PC-3 (cell line): ENCODE measurements around the gene AGPAT3. TPM values are rescaled to one million over a fixed set of nuclear protein-coding genes. Genes with fewer than 3 reads are reported as not detected.
"Not testable (repeated sequence)": the region's sequence is repeated elsewhere in the genome, so short reads cannot be mapped to it uniquely, and the experiment has no call there.

ENCODE experiments used
- ATAC-seq: fragments of 200-7000 bp; cut with Tn5 transposase; 2 replicates; pipeline ENCODE4 v1.9.1; 2020; ENCODE audit warnings: mild to moderate bottlenecking, moderate library complexity
- BruUV-seq: library from RNA; stranded (reverse); fragments of 400-500 nt; replicated peaks from 2 replicates; lab custom pipeline; 2021; lab: Mats Ljungman, UMichigan
- CTCF ChIA-PET: fragments of 300-600 bp; sonication (Branson Sonifier 250); formaldehyde crosslinking; loops from one replicate; lab custom pipeline; 2022; ENCODE audit warnings: antibody characterized with exemption; lab: Charles Lee
- POLR2A ChIA-PET: fragments of 300-600 bp; sonication (Branson Sonifier 250); formaldehyde crosslinking; loops from one replicate; lab custom pipeline; 2022; ENCODE audit warnings: antibody characterized with exemption; ENCODE audit not compliant: unreplicated experiment; lab: Charles Lee
- DNase-seq: peaks from one replicate; pipeline ENCODE4 v3.0.0-alpha.2; 2015
- H2AFZ ChIP-seq: fragments of 300-600 bp; sonication (generic); 2 replicates; pipeline ENCODE4 v1.6.0; 2016; ENCODE audit warnings: antibody characterized with exemption, low read length
- H3F3A ChIP-seq: fragments of 300-600 bp; sonication (generic); one replicate; pipeline ENCODE4 v1.6.0; 2017; ENCODE audit warnings: antibody characterized with exemption, low read length, control low read depth, mild to moderate bottlenecking; ENCODE audit not compliant: unreplicated experiment
- H3K27ac ChIP-seq: fragments of 300-600 bp; sonication (generic); 2 replicates; pipeline ENCODE4 v1.5.1; 2016; ENCODE audit warnings: mild to moderate bottlenecking, low read length
- H3K27me3 ChIP-seq: fragments of 300-600 bp; sonication (generic); 2 replicates; pipeline ENCODE4 v1.6.1; 2016; ENCODE audit warnings: low read length, mixed read lengths
- H3K36me3 ChIP-seq: fragments of 300-600 bp; sonication (generic); 2 replicates; pipeline ENCODE4 v1.6.1; 2016; ENCODE audit warnings: low read depth, mixed run types, low read length, mixed read lengths
- H3K4me1 ChIP-seq: fragments of 300-600 bp; sonication (generic); 2 replicates; pipeline ENCODE4 v1.5.1; 2016; ENCODE audit warnings: low read length; ENCODE audit not compliant: insufficient read depth
- H3K4me2 ChIP-seq: fragments of 300-600 bp; sonication (generic); 2 replicates; pipeline ENCODE4 v1.6.0; 2016; ENCODE audit warnings: low read length
- H3K4me3 ChIP-seq: fragments of 300-600 bp; sonication (generic); 2 replicates; pipeline ENCODE4 v1.5.1; 2016; ENCODE audit warnings: mild to moderate bottlenecking, low read length, mixed read lengths
- H3K79me2 ChIP-seq: fragments of 300-600 bp; sonication (generic); 2 replicates; pipeline ENCODE4 v1.6.1; 2017; ENCODE audit warnings: low read length, mixed read lengths
- H3K9ac ChIP-seq: fragments of 300-600 bp; sonication (generic); 2 replicates; pipeline ENCODE4 v1.6.0; 2016; ENCODE audit warnings: mild to moderate bottlenecking, low read length
- H3K9me2 ChIP-seq: fragments of 300-600 bp; sonication (generic); replicated peaks from 2 replicates; pipeline ENCODE4 v1.6.1; 2016; ENCODE audit warnings: mixed run types, low read length, mixed read lengths
- H3K9me3 ChIP-seq: fragments of 300-600 bp; sonication (generic); 2 replicates; pipeline ENCODE4 v1.6.1; 2016; ENCODE audit warnings: low read length, mixed read lengths
- H4K20me1 ChIP-seq: fragments of 300-600 bp; sonication (generic); 2 replicates; pipeline ENCODE4 v1.6.1; 2016; ENCODE audit warnings: low read length, mixed read lengths
- CTCF ChIP-seq: fragments of 300-600 bp; sonication (generic); conservative IDR thresholded peaks from 2 replicates; pipeline ENCODE4 v1.5.1; 2017; ENCODE audit warnings: antibody characterized with exemption, low read depth, mild to moderate bottlenecking, low read length
- EZH2 ChIP-seq: fragments of 300-600 bp; sonication (generic); IDR thresholded peaks from one replicate; pipeline ENCODE4 v1.6.1; 2017; ENCODE audit warnings: antibody characterized with exemption, mild to moderate bottlenecking, low read length; ENCODE audit not compliant: unreplicated experiment
- EZH2phosphoT487 ChIP-seq: fragments of 300-600 bp; sonication (generic); IDR thresholded peaks from 2 replicates; pipeline ENCODE4 v1.6.1; 2018; ENCODE audit warnings: mild to moderate bottlenecking, antibody characterized with exemption, low read length, borderline replicate concordance
- intact Hi-C: fragments of 100-400 bp; cut with micrococcal nuclease; formaldehyde crosslinking; loops from 2 replicates; pipeline ENCODE4 v1.9.0; 2023
- total RNA-seq: library from RNA; depleted of rRNA; stranded (reverse); fragments of >200 nt; gene quantifications from 2 replicates; pipeline ENCODE4 v1.2.3, GENCODE V29; 2014

Gene AGPAT3
- total RNA-seq, 1 experiment from 2014 or later = 76.1 TPM

DNA sequence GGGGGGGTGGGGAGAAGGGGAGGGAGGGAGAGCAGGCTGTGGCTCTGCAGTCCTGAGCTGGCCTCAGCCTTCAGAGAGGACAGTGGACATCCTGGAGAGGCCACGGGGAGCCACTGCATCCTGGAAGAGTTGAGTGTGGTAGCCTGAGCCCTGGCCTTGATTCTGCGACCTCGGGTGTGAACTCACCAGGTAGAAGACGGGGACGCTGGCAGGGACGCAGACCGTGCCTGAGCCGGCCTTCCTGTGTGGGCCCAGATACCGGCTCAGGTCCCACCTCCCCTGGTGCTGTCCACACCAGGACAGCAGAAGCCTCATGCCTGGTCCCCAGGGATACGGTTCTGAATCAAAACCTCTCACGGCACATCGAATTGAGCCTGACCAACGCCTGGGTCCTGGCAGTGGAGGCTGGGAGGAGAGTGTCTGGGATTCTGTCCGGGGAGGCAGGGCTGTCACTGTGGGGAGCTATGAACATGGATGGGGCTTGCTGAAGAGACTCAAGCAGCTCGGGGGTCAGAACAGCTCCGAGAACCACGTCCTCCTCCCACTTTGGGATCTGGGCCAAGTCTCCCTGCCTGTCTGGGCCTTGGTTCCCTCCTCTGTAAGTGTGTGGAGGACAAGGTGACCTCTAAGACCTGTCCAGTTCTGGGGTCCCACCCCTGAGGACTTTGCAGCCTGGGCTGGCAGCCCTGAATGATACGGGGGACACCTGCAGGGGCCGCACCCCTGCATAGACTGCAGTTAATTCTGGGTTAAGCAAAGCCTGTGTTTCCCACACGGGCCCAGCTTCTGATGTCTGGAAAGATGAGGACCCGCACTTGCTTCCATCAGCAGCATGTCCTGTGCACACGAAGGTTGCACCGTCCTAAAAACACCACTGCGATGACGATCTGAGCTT is 45.3 kb upstream of the AGPAT3 start:
- ChIA-PET POLR2A (no interaction called here), CTCF (no interaction called here)
- no TSS peak for BruUV-seq
- ATAC-seq (no peak), DNase-seq (no peak)
- H3K4me1 ChIP-seq = peaks cover 9% of the 10 kb centered on the region
- no peaks in the 10 kb centered on the region for H4K20me1 ChIP-seq
- no peaks in the 10 kb centered on the region for H3K9me2 ChIP-seq
- intact Hi-C loops = no loop called here
- TF ChIP-seq EZH2 (no peak), CTCF (no peak), EZH2phosphoT487 (no peak)
- no peaks in the 10 kb centered on the region for H3K9me3 ChIP-seq
- H3K79me2 ChIP-seq = no peaks in the 10 kb centered on the region
- H3K36me3 ChIP-seq = no peaks in the 10 kb centered on the region
- H3K9ac ChIP-seq = no peak overlapping the region
- no peak overlapping the region for H2AFZ ChIP-seq
- H3F3A ChIP-seq = no peaks in the 10 kb centered on the region
- H3K4me3 ChIP-seq = no peak overlapping the region
- no peak overlapping the region for H3K27ac ChIP-seq
- no peaks in the 10 kb centered on the region for H3K27me3 ChIP-seq
- H3K4me2 ChIP-seq = no peak overlapping the region

- CTCF ChIA-PET = no interaction called here
- intact Hi-C loops = no loop called here
- POLR2A ChIA-PET = no interaction called here
These were observed 44.6 kb upstream of the AGPAT3 start for GRCh38 chr21:43820466-43820865.

DNA sequence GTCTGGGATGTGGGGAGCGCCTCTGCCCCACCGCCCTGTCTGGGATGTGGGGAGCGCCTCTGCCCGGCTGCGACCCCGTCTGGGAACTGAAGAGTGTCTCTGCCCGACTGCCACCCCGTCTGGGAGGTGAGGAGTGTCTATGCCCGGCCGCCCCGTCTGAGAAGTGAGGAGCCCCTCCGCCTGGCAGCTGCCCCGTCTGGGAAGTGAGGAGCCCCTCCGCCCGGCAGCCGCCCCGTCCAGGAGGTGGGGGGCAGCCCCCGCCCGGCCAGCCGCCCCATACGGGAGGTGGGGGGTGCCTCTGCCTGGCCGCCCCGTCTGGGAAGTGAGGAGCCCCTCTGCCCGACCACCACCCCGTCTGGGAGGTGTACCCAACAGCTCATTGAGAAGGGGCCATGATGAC is 42.9 kb upstream of the AGPAT3 start:
- CTCF ChIA-PET, H3K27ac ChIP-seq, DNase-seq, ATAC-seq, H3K4me2 ChIP-seq, H3K79me2 ChIP-seq, H3K9me3 ChIP-seq, POLR2A ChIA-PET, H3K9ac ChIP-seq, H3K9me2 ChIP-seq, H3F3A ChIP-seq, H3K4me3 ChIP-seq, H4K20me1 ChIP-seq, H3K4me1 ChIP-seq, intact Hi-C loops, H3K27me3 ChIP-seq, BruUV-seq, H2AFZ ChIP-seq, H3K36me3 ChIP-seq: not testable (repeated sequence)

More at GRCh38 chr21:43820466-43820865, 44.6 kb upstream of the AGPAT3 start:
- no peak overlapping the region for H3K4me3 ChIP-seq
- H3K79me2 ChIP-seq = no peaks in the 10 kb centered on the region
- H3K4me1 ChIP-seq = peaks cover 5% of the 10 kb centered on the region; the same call in 1 of the 2 replicates
- H3K4me2 ChIP-seq = no peak overlapping the region
- BruUV-seq = no TSS peak
- no peak overlapping the region for H3K9ac ChIP-seq
- ATAC-seq (no peak), DNase-seq (no peak)
- no peaks in the 10 kb centered on the region for H3K36me3 ChIP-seq
- no peak overlapping the region for H3K27ac ChIP-seq
- H4K20me1 ChIP-seq = no peaks in the 10 kb centered on the region
- H3F3A ChIP-seq = no peaks in the 10 kb centered on the region
- H3K9me3 ChIP-seq = no peaks in the 10 kb centered on the region
- no peaks in the 10 kb centered on the region for H3K9me2 ChIP-seq
- no peak overlapping the region for H2AFZ ChIP-seq
- no peak for TF ChIP-seq EZH2
- no peak for TF ChIP-seq EZH2phosphoT487
- no peak for TF ChIP-seq CTCF
- H3K27me3 ChIP-seq = no peaks in the 10 kb centered on the region

DNA sequence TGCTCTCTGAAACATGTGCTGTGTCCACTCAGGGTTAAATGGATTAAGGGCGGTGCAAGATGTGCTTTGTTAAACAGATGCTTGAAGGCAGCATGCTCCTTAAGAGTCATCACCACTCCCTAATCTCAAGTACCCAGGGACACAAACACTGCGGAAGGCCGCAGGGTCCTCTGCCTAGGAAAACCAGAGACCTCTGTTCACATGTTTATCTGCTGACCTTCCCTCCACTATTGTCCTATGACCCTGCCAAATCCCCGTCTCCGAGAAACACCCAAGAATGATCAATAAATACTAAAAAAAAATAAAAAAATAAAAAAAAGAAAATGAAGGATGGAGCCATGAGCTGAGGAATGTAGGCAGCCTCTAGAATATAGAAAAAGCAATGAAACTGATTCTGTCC is 42.3 kb upstream of the AGPAT3 start:
- DNase-seq, CTCF ChIA-PET, H3K4me2 ChIP-seq, H3K9me2 ChIP-seq, H3K79me2 ChIP-seq, H2AFZ ChIP-seq, H3K27ac ChIP-seq, H3K9me3 ChIP-seq, H3K27me3 ChIP-seq, H4K20me1 ChIP-seq, intact Hi-C loops, BruUV-seq, H3K4me1 ChIP-seq, H3K36me3 ChIP-seq, H3K4me3 ChIP-seq, H3F3A ChIP-seq, ATAC-seq, POLR2A ChIA-PET, H3K9ac ChIP-seq: not testable (repeated sequence)
